Spleen (tissue), 7 donors: ENCODE data around the gene ZGPAT.

Experiments
- POLR2A ChIP-seq, 3 donors: fragments of 450-650 bp; IDR thresholded peaks; one replicate each; pipeline ENCODE4 v1.5.1; 2017; ENCODE audit warnings: antibody characterized with exemption in 3 of 3, mild to moderate bottlenecking in 1 of 3
- POLR2AphosphoS5 ChIP-seq, 3 donors: sonication (generic); formaldehyde crosslinking; IDR thresholded peaks; one replicate each; pipeline ENCODE4 v1.5.1; 2017; ENCODE audit warnings: antibody characterized with exemption in 3 of 3
- TF ChIP-seq, protein P1 (sequence below), 11 experiments: fragments of 200-600 bp in 7 of 11; fragments of 450-650 bp in 4 of 11; sonication (generic) in 4 of 11; IDR thresholded peaks in 8 of 11; conservative IDR thresholded peaks in 3 of 11; 1 replicate in 7 of 11; 2 replicates in 4 of 11; pipeline versions ENCODE4 v1.4.0 to v1.8.0; 2016 to 2021; ENCODE audit warnings: antibody characterized with exemption in 11 of 11, inconsistent platforms in 4 of 11, mild to moderate bottlenecking in 1 of 11
- donor health status: DM: no; HTN: no; CAD: no; lungs with moderate emphysema.
- donor health status: DM: no; HTN: no; CAD: no.
- donor health status: DM: no; HTN: no; CAD: no.

DNA sequence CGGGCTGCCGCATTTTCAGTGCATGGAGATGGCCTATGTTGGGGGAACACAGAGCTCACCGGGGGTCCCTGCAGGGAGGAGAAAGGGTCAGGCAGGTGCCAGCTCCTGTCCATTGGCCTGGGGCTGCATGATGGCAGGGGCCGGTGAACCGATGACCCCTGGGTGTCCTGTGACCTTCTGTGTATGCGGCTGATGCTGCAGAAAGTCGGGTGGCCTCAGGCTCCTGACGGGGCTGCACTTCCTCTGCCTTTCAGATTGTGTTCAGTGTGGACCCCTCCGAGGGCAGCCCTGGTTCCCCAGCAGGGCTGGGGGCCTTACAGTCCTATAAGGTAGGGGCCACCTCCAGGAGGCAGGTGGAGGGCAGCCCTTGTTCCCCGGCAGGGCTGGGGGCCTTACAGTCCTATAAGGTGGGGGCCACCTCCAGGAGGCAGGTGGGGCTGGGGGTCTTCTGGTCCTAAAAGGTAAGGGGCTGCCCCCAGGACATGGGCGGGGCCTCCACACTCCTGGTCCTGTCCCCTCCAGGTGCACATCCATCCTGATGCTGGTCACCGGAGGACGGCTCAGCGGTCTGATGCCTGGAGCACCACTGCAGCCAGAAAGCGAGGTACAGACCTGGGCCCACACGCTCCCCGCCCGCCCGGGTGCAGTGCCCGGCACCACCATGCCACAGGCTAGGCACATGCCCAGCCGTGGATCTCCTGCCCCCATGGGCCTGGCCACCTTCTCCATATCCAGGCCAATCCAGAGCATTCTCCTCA, 22.4 kb upstream of the ZGPAT start:
- TF ChIP-seq POLR2A (IDR thresholded peaks at IDR 0.05) (no peak), POLR2AphosphoS5 (IDR thresholded peaks at IDR 0.05) (no peak)
- TF ChIP-seq, protein P1, sequence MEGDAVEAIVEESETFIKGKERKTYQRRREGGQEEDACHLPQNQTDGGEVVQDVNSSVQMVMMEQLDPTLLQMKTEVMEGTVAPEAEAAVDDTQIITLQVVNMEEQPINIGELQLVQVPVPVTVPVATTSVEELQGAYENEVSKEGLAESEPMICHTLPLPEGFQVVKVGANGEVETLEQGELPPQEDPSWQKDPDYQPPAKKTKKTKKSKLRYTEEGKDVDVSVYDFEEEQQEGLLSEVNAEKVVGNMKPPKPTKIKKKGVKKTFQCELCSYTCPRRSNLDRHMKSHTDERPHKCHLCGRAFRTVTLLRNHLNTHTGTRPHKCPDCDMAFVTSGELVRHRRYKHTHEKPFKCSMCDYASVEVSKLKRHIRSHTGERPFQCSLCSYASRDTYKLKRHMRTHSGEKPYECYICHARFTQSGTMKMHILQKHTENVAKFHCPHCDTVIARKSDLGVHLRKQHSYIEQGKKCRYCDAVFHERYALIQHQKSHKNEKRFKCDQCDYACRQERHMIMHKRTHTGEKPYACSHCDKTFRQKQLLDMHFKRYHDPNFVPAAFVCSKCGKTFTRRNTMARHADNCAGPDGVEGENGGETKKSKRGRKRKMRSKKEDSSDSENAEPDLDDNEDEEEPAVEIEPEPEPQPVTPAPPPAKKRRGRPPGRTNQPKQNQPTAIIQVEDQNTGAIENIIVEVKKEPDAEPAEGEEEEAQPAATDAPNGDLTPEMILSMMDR (IDR thresholded peaks at IDR 0.05 in 8 of 11, conservative IDR thresholded peaks at IDR 0.05 in 3 of 11) = no peak
